ENCODE results near the gene LMBR1.
"Not testable (repeated sequence)": the region's sequence is repeated elsewhere in the genome, so short reads cannot be mapped to it uniquely, and the experiment has no call there.

The LMBR1 gene

GRCh38 chr7:156848979-156849378 lies 44.0 kb downstream of the LMBR1 start:
- DNase-seq: no peak

GRCh38 chr7:156845379-156846101 lies 47.4 kb downstream of the LMBR1 start:
- DNase-seq: no peak

- DNase-seq: not testable (repeated sequence)
Measured at GRCh38 chr7:156843582-156843981, 49.4 kb downstream of the LMBR1 start.

- DNase-seq: no peak
Measured at GRCh38 chr7:156843157-156843556, 49.8 kb downstream of the LMBR1 start.

GRCh38 chr7:156842740-156843140 lies 50.2 kb downstream of the LMBR1 start:
- DNase-seq: no peak

- no peak for DNase-seq
Measured at GRCh38 chr7:156842317-156842716, 50.7 kb downstream of the LMBR1 start.

- DNase-seq: no peak
Measured at GRCh38 chr7:156841497-156841896, 51.5 kb downstream of the LMBR1 start.

- no peak for DNase-seq
Measured at GRCh38 chr7:156840134-156840533, 52.8 kb downstream of the LMBR1 start.

GRCh38 chr7:156836443-156836842 lies 56.5 kb downstream of the LMBR1 start:
- no peak for DNase-seq

GRCh38 chr7:156834462-156834861 lies 58.5 kb downstream of the LMBR1 start:
- no peak for DNase-seq

- DNase-seq: no peak
Measured at GRCh38 chr7:156833312-156833711, 59.7 kb downstream of the LMBR1 start.

- DNase-seq: no peak
Measured at GRCh38 chr7:156832195-156832877, 60.6 kb downstream of the LMBR1 start.

GRCh38 chr7:156829669-156830336 lies 63.2 kb downstream of the LMBR1 start:
- no peak for DNase-seq

GRCh38 chr7:156827587-156828203 lies 65.3 kb downstream of the LMBR1 start:
- DNase-seq: no peak

GRCh38 chr7:156823435-156823834 lies 69.5 kb downstream of the LMBR1 start:
- DNase-seq: no peak

- DNase-seq: no peak
Measured at GRCh38 chr7:156820445-156821063, 72.4 kb downstream of the LMBR1 start.

- no peak for DNase-seq
Measured at GRCh38 chr7:156819733-156820295, 73.2 kb downstream of the LMBR1 start.

- no peak for DNase-seq
Measured at GRCh38 chr7:156818133-156818532, 74.8 kb downstream of the LMBR1 start.

GRCh38 chr7:156816943-156817572 lies 75.9 kb downstream of the LMBR1 start:
- DNase-seq: no peak

GRCh38 chr7:156811706-156812105 lies 81.3 kb downstream of the LMBR1 start:
- DNase-seq: no peak

- DNase-seq: not testable (repeated sequence)
Measured at GRCh38 chr7:156803656-156804055, 89.3 kb downstream of the LMBR1 start.
